ENCODE measurements around the gene LSM2. TPM values are rescaled to one million over a fixed set of nuclear protein-coding genes. Genes with fewer than 3 reads are reported as not detected.

The LSM2 gene
- polyA plus RNA-seq, 1 experiment = 43.5 TPM

GRCh38 chr6:31785475-31785874, 21.3 kb downstream of the LSM2 start:
- peaks cover 38% of the 10 kb centered on the region for H3K36me3 ChIP-seq (ENCODE audit: control insufficient read depth, insufficient read depth, low read length)
- CTCF ChIA-PET = interaction anchor here (1.5 to 2.1 kb wide), 3 partner anchors 8 to 16 kb away, joined by 5 read pairs; partner anchors contain the start of genes VARS1 and VWA7
- POLR2A ChIA-PET = no interaction called here

GRCh38 chr6:31784098-31784925, 22.5 kb downstream of the LSM2 start:
- CTCF ChIA-PET = interaction anchor here (1.6 to 2.1 kb wide), 2 partner anchors 12 to 14 kb away, joined by 5 read pairs; partner anchors contain the start of gene VARS1
- Histone ChIP-seq H3K27me3 (ENCODE audit: control insufficient read depth, insufficient read depth, low read length) (no peaks in the 10 kb centered on the region), H3K36me3 (ENCODE audit: control insufficient read depth, insufficient read depth, low read length) (peaks cover 41% of the 10 kb centered on the region), H3K4me3 (ENCODE audit: low read depth, low read length) (no peak overlapping the region)
- POLR2A ChIA-PET = no interaction called here
- DNase-seq (ENCODE audit: low read depth) = no peak
- TF ChIP-seq CTCF (IDR thresholded peaks at IDR 0.05; ENCODE audit: insufficient read depth, low read depth, low read length) = no peak

More at GRCh38 chr6:31785475-31785874, 21.3 kb downstream of the LSM2 start:
- TF ChIP-seq CTCF (IDR thresholded peaks at IDR 0.05; ENCODE audit: insufficient read depth, low read depth, low read length) = no peak
- DNase-seq (ENCODE audit: low read depth) = no peak
- Histone ChIP-seq H3K27me3 (ENCODE audit: control insufficient read depth, insufficient read depth, low read length) (no peaks in the 10 kb centered on the region), H3K4me3 (ENCODE audit: low read depth, low read length) (no peak overlapping the region)

- no peak for TF ChIP-seq CTCF (IDR thresholded peaks at IDR 0.05; ENCODE audit: insufficient read depth, low read depth, low read length)
- Histone ChIP-seq H3K36me3 (ENCODE audit: control insufficient read depth, insufficient read depth, low read length) (peaks cover 48% of the 10 kb centered on the region), H3K4me3 (ENCODE audit: low read depth, low read length) (no peak overlapping the region), H3K27me3 (ENCODE audit: control insufficient read depth, insufficient read depth, low read length) (no peaks in the 10 kb centered on the region)
- ChIA-PET POLR2A (no interaction called here), CTCF (no interaction called here)
- DNase-seq (ENCODE audit: low read depth) = no peak
Observed at GRCh38 chr6:31782126-31782855, 24.5 kb downstream of the LSM2 start.

GRCh38 chr6:31781244-31782125, 25.3 kb downstream of the LSM2 start:
- no peak for TF ChIP-seq CTCF (IDR thresholded peaks at IDR 0.05; ENCODE audit: insufficient read depth, low read depth, low read length)
- CTCF ChIA-PET = interaction anchor here (3.3 kb wide), 1 partner anchor 12 kb away, joined by 14 read pairs; no protein-coding TSS in a partner anchor
- H3K36me3 ChIP-seq (ENCODE audit: control insufficient read depth, insufficient read depth, low read length) = peaks cover 48% of the 10 kb centered on the region
- DNase-seq (ENCODE audit: low read depth) = no peak
- no peak overlapping the region for H3K4me3 ChIP-seq (ENCODE audit: low read depth, low read length)
- POLR2A ChIA-PET = no interaction called here
- no peaks in the 10 kb centered on the region for H3K27me3 ChIP-seq (ENCODE audit: control insufficient read depth, insufficient read depth, low read length)

Measured in BJ (cell line).